Type B pancreatic cell (in vitro differentiated cells): ENCODE results near the gene SSTR4. TPM values are rescaled to one million over a fixed set of nuclear protein-coding genes. Genes with fewer than 3 reads are reported as not detected.

ENCODE experiments used
- DNase-seq: peaks from one replicate; pipeline ENCODE4 v3.0.0; 2021; ENCODE audit warnings: mixed read lengths; ENCODE audit not compliant: unreplicated experiment; ENCODE audit errors: extremely low spot score
- H3K27ac Mint-ChIP-seq: 2 replicates; pipeline ENCODE4 v1.8.0; 2021; ENCODE audit warnings: mild to moderate bottlenecking, mixed read lengths
- H3K27me3 Mint-ChIP-seq: 2 replicates; pipeline ENCODE4 v1.8.0; 2021; ENCODE audit warnings: mixed read lengths
- H3K36me3 Mint-ChIP-seq: 2 replicates; pipeline ENCODE4 v1.8.0; 2021; ENCODE audit warnings: mixed read lengths
- H3K4me1 Mint-ChIP-seq: one replicate; pipeline ENCODE4 v1.8.0; 2021; ENCODE audit warnings: mixed read lengths; ENCODE audit not compliant: unreplicated experiment
- H3K4me3 Mint-ChIP-seq: 2 replicates; pipeline ENCODE4 v1.8.0; 2021; ENCODE audit warnings: mild to moderate bottlenecking, mixed read lengths
- H3K9me3 Mint-ChIP-seq: 2 replicates; pipeline ENCODE4 v1.8.0; 2021; ENCODE audit warnings: mixed read lengths
- total RNA-seq: library from RNA; stranded (reverse); gene quantifications from 2 replicates; pipeline ENCODE4 v1.2.1, GENCODE V29; 2021; ENCODE audit warnings: low replicate concordance
- TF ChIP-seq, protein P1 (sequence below): fragments of 200-600 bp; sonication (generic); conservative IDR thresholded peaks from 2 replicates; pipeline ENCODE4 v1.5.0; 2021; ENCODE audit warnings: antibody characterized with exemption, mild to moderate bottlenecking

The SSTR4 gene
- total RNA-seq, 1 donor from 2014 or later, result not detected

DNA sequence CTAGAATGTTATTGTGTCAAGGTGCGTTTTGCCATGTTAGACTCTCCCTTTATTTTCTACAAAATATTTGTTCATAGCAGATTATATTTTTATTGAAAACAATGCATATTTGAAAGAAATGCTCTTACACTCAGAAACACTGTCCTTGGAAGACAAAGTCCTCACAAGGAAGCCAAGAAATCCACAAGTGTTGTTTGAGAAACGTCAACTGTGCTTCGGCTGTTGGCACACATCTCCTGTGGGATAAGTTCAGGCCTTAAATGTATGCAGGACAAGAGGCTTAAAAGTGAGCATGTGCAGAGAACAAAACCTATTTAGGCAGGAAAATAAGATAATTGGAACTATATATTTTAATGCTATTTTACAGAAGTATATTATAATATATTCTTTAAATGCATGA, 23.9 kb downstream of the SSTR4 start:
- no peaks in the 10 kb centered on the region for H3K36me3 Mint-ChIP-seq
- H3K4me1 Mint-ChIP-seq, result peaks cover 12% of the 10 kb centered on the region
- no peak for DNase-seq
- peaks cover 3% of the 10 kb centered on the region for H3K9me3 Mint-ChIP-seq
- no peak overlapping the region for H3K4me3 Mint-ChIP-seq
- TF ChIP-seq, protein P1, sequence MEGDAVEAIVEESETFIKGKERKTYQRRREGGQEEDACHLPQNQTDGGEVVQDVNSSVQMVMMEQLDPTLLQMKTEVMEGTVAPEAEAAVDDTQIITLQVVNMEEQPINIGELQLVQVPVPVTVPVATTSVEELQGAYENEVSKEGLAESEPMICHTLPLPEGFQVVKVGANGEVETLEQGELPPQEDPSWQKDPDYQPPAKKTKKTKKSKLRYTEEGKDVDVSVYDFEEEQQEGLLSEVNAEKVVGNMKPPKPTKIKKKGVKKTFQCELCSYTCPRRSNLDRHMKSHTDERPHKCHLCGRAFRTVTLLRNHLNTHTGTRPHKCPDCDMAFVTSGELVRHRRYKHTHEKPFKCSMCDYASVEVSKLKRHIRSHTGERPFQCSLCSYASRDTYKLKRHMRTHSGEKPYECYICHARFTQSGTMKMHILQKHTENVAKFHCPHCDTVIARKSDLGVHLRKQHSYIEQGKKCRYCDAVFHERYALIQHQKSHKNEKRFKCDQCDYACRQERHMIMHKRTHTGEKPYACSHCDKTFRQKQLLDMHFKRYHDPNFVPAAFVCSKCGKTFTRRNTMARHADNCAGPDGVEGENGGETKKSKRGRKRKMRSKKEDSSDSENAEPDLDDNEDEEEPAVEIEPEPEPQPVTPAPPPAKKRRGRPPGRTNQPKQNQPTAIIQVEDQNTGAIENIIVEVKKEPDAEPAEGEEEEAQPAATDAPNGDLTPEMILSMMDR, result no peak
- peaks cover 14% of the 10 kb centered on the region for H3K27me3 Mint-ChIP-seq
- H3K27ac Mint-ChIP-seq, result no peak overlapping the region

DNA sequence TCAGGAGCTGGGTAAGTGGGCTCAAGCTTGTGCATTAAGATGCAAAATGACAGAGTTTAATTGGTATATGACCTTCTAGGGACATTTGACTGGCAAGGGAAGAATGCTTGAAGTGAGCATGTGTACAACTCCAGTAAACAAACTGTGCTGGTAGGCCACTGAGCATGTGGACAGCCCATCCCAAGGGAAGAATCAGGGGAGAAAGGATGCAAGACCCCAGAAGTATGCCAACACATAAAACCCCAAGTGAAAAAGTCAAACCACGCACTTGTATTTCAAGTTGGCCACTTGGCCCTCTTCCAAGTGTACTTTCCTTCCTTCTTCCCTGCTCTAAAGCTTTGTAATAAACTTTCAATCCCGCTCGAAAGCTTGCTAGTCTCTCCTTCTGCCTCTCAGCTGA, 24.7 kb downstream of the SSTR4 start:
- Mint-ChIP-seq H3K4me3 (no peak overlapping the region), H3K27me3 (peaks cover 9% of the 10 kb centered on the region), H3K9me3 (peaks cover 3% of the 10 kb centered on the region), H3K36me3 (no peaks in the 10 kb centered on the region), H3K27ac (no peak overlapping the region), H3K4me1 (peaks cover 13% of the 10 kb centered on the region)
- DNase-seq, result no peak
- TF ChIP-seq, protein P1, result no peak

DNA sequence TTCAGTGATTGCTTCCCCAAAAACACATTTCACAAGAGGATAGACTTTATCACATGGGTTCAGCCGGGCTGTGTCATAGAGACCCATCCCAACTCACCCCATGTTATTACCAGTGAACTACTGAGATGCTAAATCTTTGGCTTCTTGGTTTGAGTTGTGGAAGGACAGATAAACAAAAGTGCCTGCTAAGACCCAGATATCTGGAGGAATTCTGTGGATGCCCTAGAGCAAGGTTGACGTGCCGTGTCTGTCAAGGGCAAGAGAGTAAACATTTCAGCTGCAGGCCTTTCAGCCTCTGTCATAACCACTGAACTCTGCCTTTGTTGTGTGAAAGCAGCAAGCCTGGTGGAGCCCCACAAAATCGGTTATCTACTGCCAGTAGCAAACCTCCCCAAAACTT, 25.5 kb downstream of the SSTR4 start:
- Mint-ChIP-seq H3K27me3 (peaks cover 4% of the 10 kb centered on the region), H3K27ac (no peak overlapping the region), H3K4me1 (peaks cover 19% of the 10 kb centered on the region), H3K9me3 (peaks cover 3% of the 10 kb centered on the region), H3K36me3 (no peaks in the 10 kb centered on the region), H3K4me3 (no peak overlapping the region)
- TF ChIP-seq, protein P1, result no peak
- DNase-seq, result no peak

DNA sequence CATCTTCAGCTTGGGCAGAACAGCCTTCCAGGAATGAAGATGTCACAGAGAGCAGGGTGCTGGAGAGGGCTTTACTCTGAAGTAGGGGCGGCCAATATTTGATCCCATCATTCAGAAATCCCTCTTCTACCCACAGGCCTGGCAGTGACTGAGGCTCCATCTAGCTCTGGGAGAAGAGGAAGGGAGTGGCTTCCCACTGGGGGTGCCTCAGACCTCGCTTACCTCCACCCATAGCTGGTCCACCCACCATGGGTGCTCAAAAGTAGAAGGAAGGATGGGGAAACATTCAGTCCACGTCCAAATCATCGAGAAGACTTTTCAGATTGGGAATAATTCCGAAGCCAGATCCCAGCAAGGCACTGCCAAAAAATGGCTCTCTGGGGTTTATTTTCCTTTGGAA, 26.1 kb downstream of the SSTR4 start:
- Mint-ChIP-seq H3K27ac (no peak overlapping the region), H3K4me3 (no peak overlapping the region), H3K9me3 (peaks cover 3% of the 10 kb centered on the region), H3K27me3 (peaks cover 4% of the 10 kb centered on the region), H3K36me3 (no peaks in the 10 kb centered on the region), H3K4me1 (peaks cover 19% of the 10 kb centered on the region)
- no peak for DNase-seq
- TF ChIP-seq, protein P1, result no peak

DNA sequence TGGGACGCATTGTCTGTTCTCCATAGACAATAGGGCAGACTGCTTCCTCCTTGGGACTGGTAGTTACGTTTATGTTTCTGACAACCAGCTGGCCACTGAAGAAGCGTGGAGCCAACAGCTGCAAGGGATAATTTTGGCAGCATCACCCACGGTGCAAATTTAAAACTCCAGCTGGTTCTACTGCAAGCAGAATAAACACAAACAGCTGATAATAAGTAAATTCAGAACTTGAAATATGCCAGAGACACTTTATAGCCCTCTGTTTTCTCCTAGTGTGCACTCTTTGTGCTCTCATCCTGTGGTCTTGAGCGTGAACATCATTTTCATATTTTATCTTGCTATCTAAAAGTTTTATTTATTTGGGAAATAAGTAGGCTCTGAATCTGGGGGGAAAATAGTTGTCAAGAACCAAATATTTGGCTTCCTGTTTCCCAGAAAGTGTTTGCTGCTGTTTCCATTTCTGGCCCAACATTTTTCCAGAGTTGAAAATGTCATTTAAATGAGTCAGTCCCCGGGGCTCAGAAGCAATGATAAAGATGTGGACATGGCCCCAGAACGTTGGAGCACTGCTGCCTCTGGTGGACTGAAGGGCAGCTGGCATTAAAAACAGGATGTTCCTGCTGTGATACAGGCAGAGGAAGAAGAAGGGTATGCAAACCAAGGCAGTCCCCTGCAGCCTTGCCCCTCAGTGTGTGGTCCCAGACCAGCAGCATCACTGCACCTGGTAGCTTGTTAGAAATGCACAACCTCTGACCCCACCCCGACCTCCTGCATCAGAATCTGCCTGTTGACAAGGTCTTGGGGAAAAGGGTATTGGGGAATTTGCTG, 26.8 kb downstream of the SSTR4 start:
- Mint-ChIP-seq H3K9me3 (peaks cover 3% of the 10 kb centered on the region), H3K4me1 (peaks cover 26% of the 10 kb centered on the region), H3K27me3 (peaks cover 4% of the 10 kb centered on the region), H3K36me3 (no peaks in the 10 kb centered on the region), H3K27ac (no peak overlapping the region), H3K4me3 (no peak overlapping the region)
- TF ChIP-seq, protein P1, result peak; percentile 52
- DNase-seq, result no peak
